ENCODE results near the gene SLC7A6. TPM values are rescaled to one million over a fixed set of nuclear protein-coding genes. Genes with fewer than 3 reads are reported as not detected.

SLC7A6 gene
- total and polyA plus RNA-seq, 2 of the 8 experiments (the other 6 are each of a cell fraction or from before 2014, with no cell fraction given) = 28.0 to 37.8 TPM

GRCh38 chr16:68265078-68265920 lies 973 bp downstream of the SLC7A6 start:
- POLR2A ChIA-PET (ENCODE audit: partially characterized antibody) = interaction anchor here (0.6 to 3.0 kb wide), 3 partner anchors 14 to 46 kb away, joined by 3 to 22 read pairs (median 15); partner anchors contain the start of genes ESRP2, PRMT7 and SLC7A6OS
- Histone ChIP-seq H4K20me1 (replicated peaks in 1 of 2; ENCODE audit: control insufficient read depth in 1 of 2, insufficient read depth in 2 of 2, low read length in 2 of 2) (no peaks in the 10 kb centered on the region), H3K27me3 (replicated peaks in 1 of 4; ENCODE audit: control insufficient read depth in 3 of 4, extremely low read depth in 1 of 4, insufficient read depth in 3 of 4, low read length in 3 of 4) (peaks cover 0 to 11% (median 1%) of the 10 kb centered on the region in 4 experiments; a peak in 3 of 7 replicates), H3K56ac (replicated peaks; ENCODE audit: insufficient read length, low read depth, low read length) (no peak overlapping the region), H2BK120ac (replicated peaks; ENCODE audit: low read depth, low read length) (no peak overlapping the region), H3K4me1 (replicated peaks in 1 of 4; ENCODE audit: control insufficient read depth in 3 of 4, insufficient read depth in 4 of 4, low read length in 3 of 4) (peaks cover 0 to 3% (median 2%) of the 10 kb centered on the region in 4 experiments; a peak in 5 of 7 replicates), H3K14ac (ENCODE audit: insufficient read length) (no peak overlapping the region), H2AK5ac (ENCODE audit: low read depth, low read length) (no peak overlapping the region), H4K8ac (ENCODE audit: extremely low read depth, insufficient read depth, low read length) (no peak overlapping the region), H3K4me3 (ENCODE audit: extremely low read depth in 1 of 4, insufficient read depth in 2 of 4, low read depth in 3 of 4, low read length in 4 of 4) (peak overlapping the region; percentile 78 to 97 (median 84)), H3K79me1 (ENCODE audit: low read depth, low read length) (peaks cover 6% of the 10 kb centered on the region), H3K9ac (replicated peaks in 1 of 4; ENCODE audit: extremely low read depth in 1 of 4, low read depth in 3 of 4, low read length in 3 of 4) (peak overlapping the region; percentile 12 to 72 (median 64); a peak in 5 of 7 replicates), H3K79me2 (ENCODE audit: control insufficient read depth in 1 of 2, insufficient read depth in 2 of 2, low read length in 2 of 2) (peaks cover 0 to 25% of the 10 kb centered on the region in 2 experiments; a peak in 3 of 4 replicates), H2BK12ac (ENCODE audit: low read depth, low read length) (peak overlapping the region; percentile 39; the same call in 1 of the 2 replicates), H3K9me3 (ENCODE audit: insufficient read depth in 2 of 2, low read depth in 1 of 2, low read length in 1 of 2) (no peaks in the 10 kb centered on the region), H2BK20ac (ENCODE audit: low read length) (no peak overlapping the region), H3K4ac (replicated peaks; ENCODE audit: insufficient read length, low read depth, low read length) (no peak overlapping the region), H2BK5ac (ENCODE audit: low read depth, low read length) (peak overlapping the region; percentile 48; the same call in 1 of the 2 replicates), H3K23ac (ENCODE audit: insufficient read length) (no peak overlapping the region), H3K18ac (ENCODE audit: extremely low read depth, low read length) (peak overlapping the region; percentile 81; the same call in 1 of the 2 replicates), H2AFZ (ENCODE audit: low read length) (peak overlapping the region; percentile 65; the same call in 1 of the 2 replicates), H3K36me3 (ENCODE audit: control insufficient read depth in 2 of 4, insufficient read depth in 4 of 4, low read length in 3 of 4) (no peaks in the 10 kb centered on the region), H3K4me2 (ENCODE audit: insufficient read depth in 1 of 2, low read depth in 2 of 2, low read length in 2 of 2) (peak overlapping the region; percentile 84 to 90), H3K27ac (ENCODE audit: low read depth, low read length) (no peak overlapping the region), H4K5ac (ENCODE audit: insufficient read length, low read depth, low read length) (no peak overlapping the region), H2BK15ac (ENCODE audit: low read length) (no peak overlapping the region), H3K23me2 (ENCODE audit: low read depth, low read length) (peaks cover 10% of the 10 kb centered on the region; the same call in 1 of the 2 replicates), H4K91ac (replicated peaks; ENCODE audit: insufficient read length, low read length) (no peak overlapping the region)
- 28% methylated on average over 23 of the region's 23 CpGs; no CpG with 5 or more reads in 1 of the 2 experiments for WGBS, 2 experiments (ENCODE audit: extremely low coverage in 1 of 2, insufficient coverage in 1 of 2, insufficient read length in 1 of 2, insufficient replicate concordance in 2 of 2, low coverage in 1 of 2, low lambda C conversion rate in 2 of 2, missing lambda C conversion rate in 1 of 2)
- FAIRE-seq (no peak), DNase-seq (ENCODE audit: low read depth in 1 of 2, low spot score in 2 of 2) (peak in 1 of 2 experiments; percentile 55)
- CTCF ChIA-PET (ENCODE audit: partially characterized antibody) = interaction anchor here (0.5 to 9.0 kb wide), 3 partner anchors 22 to 724 kb away, joined by 4 to 233 read pairs (median 221); no protein-coding TSS in a partner anchor
- no peak for TF ChIP-seq KDM5A (IDR thresholded peaks at IDR 0.05; ENCODE audit: low read length)
- no peak for TF ChIP-seq EGR1 (IDR thresholded peaks at IDR 0.05; ENCODE audit: borderline replicate concordance, low read depth, low read length)
- no peak for TF ChIP-seq CTBP2 (IDR thresholded peaks at IDR 0.05; ENCODE audit: borderline replicate concordance, insufficient read depth, insufficient read length, low read length)
- TF ChIP-seq SIN3A (conservative IDR thresholded peaks at IDR 0.05 in 1 of 2, IDR thresholded peaks at IDR 0.05 in 1 of 2; ENCODE audit: low read depth in 1 of 2, low read length in 2 of 2) = no peak
- no peak for TF ChIP-seq TCF12 (IDR thresholded peaks at IDR 0.05; ENCODE audit: low read depth, low read length)
- 0 out of 2 replicates have a peak, but pooled peaks have one; percentile 11 for TF ChIP-seq TAF1 (IDR thresholded peaks at IDR 0.05; ENCODE audit: low read depth, low read length)
- TF ChIP-seq JUND (IDR thresholded peaks at IDR 0.05; ENCODE audit: low read length) = no peak
- TF ChIP-seq CBX5 (IDR thresholded peaks at IDR 0.05; ENCODE audit: low read depth, low read length) = no peak
- peak; percentile 34 for TF ChIP-seq CREB1 (IDR thresholded peaks at IDR 0.05)
- TF ChIP-seq EP300 (IDR thresholded peaks at IDR 0.05; ENCODE audit: borderline replicate concordance in 1 of 2, low read depth in 2 of 2, low read length in 2 of 2) = no peak
- no peak for TF ChIP-seq SP4 (IDR thresholded peaks at IDR 0.05; ENCODE audit: low read length)
